Left lung (tissue), 10 donors: ENCODE data around the gene RPS16. TPM values are rescaled to one million over a fixed set of nuclear protein-coding genes. Genes with fewer than 3 reads are reported as not detected.

ENCODE experiments used
- ATAC-seq: fragments of 200-7000 bp; cut with Tn5 transposase; one replicate; pipeline ENCODE4 v1.9.1; 2020; ENCODE audit warnings: moderate library complexity
- DNase-seq, 4 donors: peaks; one replicate each; pipeline ENCODE4 v3.0.0-alpha.2; 2013 to 2020
- H3K27ac ChIP-seq, 2 donors: fragments of 200-600 bp; sonication (generic) in 1 of 2; one replicate each; pipeline versions ENCODE4 v1.5.0 to v1.8.0; 2020 to 2021
- H3K27me3 ChIP-seq, 2 donors: fragments of 200-600 bp; sonication (generic) in 1 of 2; one replicate each; pipeline versions ENCODE4 v1.5.0 to v1.8.0; 2020 to 2021
- H3K36me3 ChIP-seq, 2 donors: fragments of 200-600 bp; sonication (generic) in 1 of 2; one replicate each; pipeline versions ENCODE4 v1.5.0 to v1.8.0; 2020 to 2021
- H3K4me1 ChIP-seq, 2 donors: fragments of 200-600 bp; one replicate each; pipeline ENCODE4 v1.8.0; 2021
- H3K4me3 ChIP-seq, 2 donors: fragments of 200-600 bp; sonication (generic) in 1 of 2; one replicate each; pipeline versions ENCODE4 v1.5.0 to v1.8.0; 2020 to 2021; ENCODE audit warnings: mild to moderate bottlenecking in 1 of 2
- H3K9me3 ChIP-seq, 2 donors: fragments of 200-600 bp; sonication (generic) in 1 of 2; one replicate each; pipeline versions ENCODE4 v1.5.0 to v1.8.0; 2020 to 2021
- CTCF ChIP-seq, 2 donors: fragments of 200-600 bp; sonication (generic) in 1 of 2; IDR thresholded peaks; one replicate each; pipeline versions ENCODE4 v1.5.0 to v1.8.0; 2021; ENCODE audit warnings: antibody characterized with exemption in 2 of 2
- intact Hi-C, 2 donors: fragments of 100-400 bp; cut with DNase I; formaldehyde crosslinking; loops; one replicate each; pipeline versions ENCODE4 v1.11.2 to v1.14.2; 2022
- polyA plus RNA-seq, 6 donors: library from polyadenylated mRNA; unstranded; fragments of 120-200 nt; gene quantifications; one replicate each; pipeline ENCODE4 v1.2.1, GENCODE V29; 2013; ENCODE audit not compliant: insufficient read length in 6 of 6
- total RNA-seq, 2 donors: library from RNA; stranded (reverse); fragmentation: NEBNext Ultra II Directional; extraction: Animal tissue kit (Norgen Biotek cat#: 25700); gene quantifications; one replicate each; pipeline ENCODE4 v1.2.1, GENCODE V29; 2021
- donor health status: DM: no; HTN: yes; CAD: no.
- donor health status: DM: no; HTN: no; CAD: no.

RPS16 gene
- total and polyA plus RNA-seq, 8 donors = 1,386 to 1,755 (median 1,500) TPM

GRCh38 chr19:39410017-39410830 is 25.5 kb downstream of the RPS16 start:
- Histone ChIP-seq H3K27me3 (peaks cover 0 to 12% of the 10 kb centered on the region in 2 donors), H3K27ac (peak overlapping the region; percentile 98 to 100), H3K4me1 (peaks cover 11 to 62% of the 10 kb centered on the region in 2 donors), H3K36me3 (peaks cover 9 to 21% of the 10 kb centered on the region in 2 donors), H3K4me3 (peak overlapping the region; percentile 99 to 100), H3K9me3 (no peaks in the 10 kb centered on the region)
- DNase-seq (peak in 3 of 4 donors; percentile 80 to 93 (median 84)), ATAC-seq (peak; percentile 6)
- intact Hi-C loops = no loop called here
- no peak for TF ChIP-seq CTCF (IDR thresholded peaks at IDR 0.05)

GRCh38 chr19:39409208-39410016 is 26.3 kb downstream of the RPS16 start:
- H3K4me1 ChIP-seq = peaks cover 11 to 62% of the 10 kb centered on the region in 2 donors
- intact Hi-C loops = no loop called here
- ATAC-seq (peak; percentile 26), DNase-seq (peak in 3 of 4 donors; percentile 91 to 98 (median 95))
- H3K27ac ChIP-seq = peak overlapping the region; percentile 98 to 100
- TF ChIP-seq CTCF (IDR thresholded peaks at IDR 0.05) = no peak
- no peaks in the 10 kb centered on the region for H3K9me3 ChIP-seq
- peaks cover 0 to 12% of the 10 kb centered on the region in 2 donors for H3K27me3 ChIP-seq
- H3K4me3 ChIP-seq = peak overlapping the region; percentile 99 to 100
- H3K36me3 ChIP-seq = peaks cover 9 to 21% of the 10 kb centered on the region in 2 donors

GRCh38 chr19:39408392-39409207 is 27.1 kb downstream of the RPS16 start:
- Histone ChIP-seq H3K4me1 (peaks cover 11 to 60% of the 10 kb centered on the region in 2 donors), H3K27me3 (peaks cover 0 to 11% of the 10 kb centered on the region in 2 donors), H3K4me3 (peak overlapping the region; percentile 99 to 100), H3K36me3 (peaks cover 9 to 21% of the 10 kb centered on the region in 2 donors), H3K9me3 (no peaks in the 10 kb centered on the region), H3K27ac (peak overlapping the region; percentile 98 to 100)
- DNase-seq = peak in 1 of 4 donors; percentile 52
- intact Hi-C loops = no loop called here
- TF ChIP-seq CTCF (IDR thresholded peaks at IDR 0.05) = no peak
- ATAC-seq = no peak

- no peak for TF ChIP-seq CTCF (IDR thresholded peaks at IDR 0.05)
- Histone ChIP-seq H3K36me3 (peaks cover 9 to 21% of the 10 kb centered on the region in 2 donors), H3K4me3 (peak overlapping the region; percentile 99 to 100), H3K4me1 (peaks cover 16 to 58% of the 10 kb centered on the region in 2 donors), H3K9me3 (no peaks in the 10 kb centered on the region), H3K27ac (peak overlapping the region; percentile 98 to 100), H3K27me3 (peaks cover 0 to 4% of the 10 kb centered on the region in 2 donors)
- ATAC-seq (no peak), DNase-seq (peak in 3 of 4 donors; percentile 62 to 87 (median 74))
- intact Hi-C loops = no loop called here
Measured at GRCh38 chr19:39407660-39408391, 27.9 kb downstream of the RPS16 start.
